ENCODE results near the gene NHS.

DNA sequence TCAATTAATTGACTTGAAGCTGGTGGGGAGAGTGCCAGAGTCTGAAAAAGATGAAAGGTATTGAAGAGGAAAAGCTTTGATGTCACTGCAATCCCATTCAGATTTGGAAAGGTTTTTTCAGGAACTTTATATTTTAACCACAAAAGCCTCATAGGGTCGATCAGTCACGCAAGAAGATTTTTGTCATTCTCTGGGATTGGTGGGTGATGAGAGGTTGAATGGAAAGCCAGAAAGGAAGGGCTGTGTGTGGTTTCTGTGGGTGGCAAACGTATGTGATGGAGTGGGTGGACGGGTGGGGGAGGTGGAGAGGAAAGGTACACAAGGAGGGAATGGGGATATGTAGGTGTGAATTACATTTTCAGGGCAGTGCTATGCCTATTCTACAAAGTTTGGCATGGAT is 188.5 kb downstream of the NHS start:
- TF ChIP-seq, protein P1, sequence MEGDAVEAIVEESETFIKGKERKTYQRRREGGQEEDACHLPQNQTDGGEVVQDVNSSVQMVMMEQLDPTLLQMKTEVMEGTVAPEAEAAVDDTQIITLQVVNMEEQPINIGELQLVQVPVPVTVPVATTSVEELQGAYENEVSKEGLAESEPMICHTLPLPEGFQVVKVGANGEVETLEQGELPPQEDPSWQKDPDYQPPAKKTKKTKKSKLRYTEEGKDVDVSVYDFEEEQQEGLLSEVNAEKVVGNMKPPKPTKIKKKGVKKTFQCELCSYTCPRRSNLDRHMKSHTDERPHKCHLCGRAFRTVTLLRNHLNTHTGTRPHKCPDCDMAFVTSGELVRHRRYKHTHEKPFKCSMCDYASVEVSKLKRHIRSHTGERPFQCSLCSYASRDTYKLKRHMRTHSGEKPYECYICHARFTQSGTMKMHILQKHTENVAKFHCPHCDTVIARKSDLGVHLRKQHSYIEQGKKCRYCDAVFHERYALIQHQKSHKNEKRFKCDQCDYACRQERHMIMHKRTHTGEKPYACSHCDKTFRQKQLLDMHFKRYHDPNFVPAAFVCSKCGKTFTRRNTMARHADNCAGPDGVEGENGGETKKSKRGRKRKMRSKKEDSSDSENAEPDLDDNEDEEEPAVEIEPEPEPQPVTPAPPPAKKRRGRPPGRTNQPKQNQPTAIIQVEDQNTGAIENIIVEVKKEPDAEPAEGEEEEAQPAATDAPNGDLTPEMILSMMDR (IDR thresholded peaks at IDR 0.05): no peak
- TF ChIP-seq EP300 (IDR thresholded peaks at IDR 0.05): no peak
